ENCODE data around the gene NAGK.

NAGK gene

DNA sequence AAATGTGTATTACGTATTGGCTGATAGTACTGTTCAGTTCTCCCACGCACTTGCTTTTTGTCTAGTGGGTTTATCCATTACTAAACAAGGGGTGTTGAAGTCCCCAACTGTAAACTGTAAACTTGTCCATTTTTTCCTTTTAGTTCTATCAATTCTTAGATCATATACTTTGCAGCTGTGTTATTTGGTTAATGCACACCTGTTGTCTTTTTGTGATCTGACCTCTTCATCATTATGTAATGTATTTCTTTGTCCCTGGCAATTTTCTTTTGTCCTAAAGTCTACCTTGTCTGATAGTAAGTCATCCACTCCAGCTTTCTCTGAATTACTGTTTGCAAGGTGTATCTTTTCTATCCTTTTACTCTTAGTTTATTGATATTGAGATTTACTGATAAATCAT is 39.6 kb downstream of the NAGK start:
- no peak for DNase-seq (ENCODE audit: low spot score)

DNA sequence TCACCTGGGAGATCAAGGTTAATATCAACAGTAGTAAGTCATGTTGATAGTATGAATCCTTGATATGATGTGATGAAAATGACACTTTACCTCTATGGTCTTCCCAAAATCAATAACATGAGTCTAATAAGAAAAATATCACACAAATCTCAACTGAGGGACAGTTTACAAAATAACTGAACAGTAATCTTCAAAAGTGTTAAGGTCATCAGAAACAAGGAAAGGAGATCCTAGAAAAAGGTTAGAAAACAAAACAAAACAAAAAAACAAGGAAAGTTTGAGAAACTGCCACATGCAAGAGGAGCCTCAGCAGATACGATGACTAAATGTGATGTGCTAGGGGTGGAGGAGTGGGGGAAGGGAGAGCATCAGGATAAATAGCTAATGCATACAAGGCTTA is 45.4 kb downstream of the NAGK start:
- no peak for DNase-seq (ENCODE audit: low spot score)

DNA sequence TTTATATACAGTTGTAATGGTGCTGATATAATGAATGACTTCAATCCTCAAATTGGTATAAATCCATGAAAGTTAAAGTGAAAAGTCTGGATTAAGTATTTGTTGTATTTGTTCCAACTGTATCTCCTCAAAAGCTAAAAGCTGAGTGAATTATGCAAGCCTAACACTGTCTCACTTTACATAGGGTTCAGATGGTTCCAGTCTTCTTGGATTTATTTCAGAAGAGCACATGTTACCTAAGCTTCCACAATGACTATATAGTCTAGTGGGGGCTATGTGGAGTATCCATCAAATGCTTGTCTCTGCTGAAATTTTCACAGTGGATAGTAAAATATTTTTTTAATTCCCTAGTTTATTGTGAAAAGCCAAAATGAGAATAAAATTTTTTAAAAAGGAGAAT is 48.6 kb downstream of the NAGK start:
- DNase-seq (ENCODE audit: low spot score): no peak

DNA sequence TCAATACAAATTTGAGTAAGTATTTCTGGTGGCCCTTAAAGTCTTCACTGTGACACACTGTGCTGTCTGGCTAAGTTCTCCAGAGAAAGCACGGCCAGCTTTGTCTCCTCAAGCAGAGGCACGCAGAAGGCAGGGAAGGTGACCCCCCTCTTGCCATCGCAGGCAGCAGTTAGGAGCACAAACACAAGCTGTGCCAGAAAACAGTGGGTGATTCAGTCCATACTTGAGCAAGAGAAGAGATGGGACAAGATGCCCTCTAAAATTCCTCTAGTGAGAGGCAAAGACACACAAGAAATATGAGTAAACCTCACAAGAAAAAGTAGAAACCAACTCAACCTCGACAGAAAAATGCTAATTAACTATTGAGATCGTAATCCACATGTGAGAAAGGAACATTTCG is 51.7 kb downstream of the NAGK start:
- no peak for DNase-seq (ENCODE audit: low spot score)

DNA sequence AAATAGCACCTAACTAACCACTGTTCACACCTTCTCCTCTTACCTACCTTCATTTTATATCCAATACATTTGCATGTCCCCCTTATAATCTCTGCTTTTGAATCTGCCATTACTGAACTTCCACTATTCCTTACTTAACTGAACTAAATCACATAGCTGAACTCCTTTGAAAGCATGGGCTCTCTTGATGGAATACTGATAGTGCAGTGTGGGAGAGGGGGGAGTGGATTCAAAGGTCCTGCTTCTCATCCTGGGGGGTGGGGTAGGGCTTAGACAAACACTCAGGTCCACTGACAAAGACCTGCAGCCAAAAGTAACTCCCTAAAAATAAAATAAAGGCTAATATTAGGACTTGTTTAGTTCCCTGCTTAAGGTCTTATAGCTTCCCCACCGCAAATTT is 53.0 kb downstream of the NAGK start:
- no peak for DNase-seq (ENCODE audit: low spot score)

DNA sequence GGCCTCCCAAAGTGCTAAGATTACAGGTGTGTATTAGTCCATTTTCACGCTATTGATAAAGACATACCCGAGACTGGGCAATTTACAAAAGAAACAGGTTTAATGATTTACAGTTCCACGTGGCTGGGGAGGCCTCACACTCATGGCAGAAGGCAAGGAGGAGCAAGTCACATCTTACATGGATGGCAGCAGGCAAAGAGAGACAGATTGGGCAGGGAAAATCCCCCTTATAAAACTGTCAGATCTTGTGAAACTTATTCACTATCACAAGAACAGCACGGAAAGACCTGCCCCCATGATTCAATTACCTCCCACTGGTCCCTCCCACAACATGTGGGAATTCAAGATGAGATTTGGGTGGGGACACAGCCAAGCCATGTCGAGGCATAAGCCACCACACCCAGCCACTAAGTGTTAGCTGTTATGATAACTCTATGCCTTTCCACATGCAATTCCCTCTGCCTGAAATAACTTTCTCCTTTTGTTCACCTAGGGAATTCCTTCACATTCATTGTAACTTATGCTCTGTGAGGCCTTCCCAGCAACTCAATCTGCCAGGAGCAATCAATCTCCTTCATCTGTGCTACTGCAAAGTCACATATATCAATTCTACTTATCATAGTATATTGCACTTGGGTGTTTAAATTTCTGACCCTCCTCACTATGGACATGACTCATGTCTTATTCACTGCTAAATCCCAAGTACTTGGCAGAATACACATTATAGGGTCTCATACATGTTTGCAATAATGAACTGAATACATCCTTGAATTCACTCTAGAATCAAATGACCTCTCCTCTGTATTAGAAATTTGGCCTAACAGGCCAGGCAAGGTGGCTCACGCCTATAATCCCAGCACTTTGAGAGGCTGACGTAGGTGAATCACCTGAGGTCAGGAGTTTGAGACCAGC is 54.2 kb downstream of the NAGK start:
- DNase-seq (ENCODE audit: low spot score): no peak

DNA sequence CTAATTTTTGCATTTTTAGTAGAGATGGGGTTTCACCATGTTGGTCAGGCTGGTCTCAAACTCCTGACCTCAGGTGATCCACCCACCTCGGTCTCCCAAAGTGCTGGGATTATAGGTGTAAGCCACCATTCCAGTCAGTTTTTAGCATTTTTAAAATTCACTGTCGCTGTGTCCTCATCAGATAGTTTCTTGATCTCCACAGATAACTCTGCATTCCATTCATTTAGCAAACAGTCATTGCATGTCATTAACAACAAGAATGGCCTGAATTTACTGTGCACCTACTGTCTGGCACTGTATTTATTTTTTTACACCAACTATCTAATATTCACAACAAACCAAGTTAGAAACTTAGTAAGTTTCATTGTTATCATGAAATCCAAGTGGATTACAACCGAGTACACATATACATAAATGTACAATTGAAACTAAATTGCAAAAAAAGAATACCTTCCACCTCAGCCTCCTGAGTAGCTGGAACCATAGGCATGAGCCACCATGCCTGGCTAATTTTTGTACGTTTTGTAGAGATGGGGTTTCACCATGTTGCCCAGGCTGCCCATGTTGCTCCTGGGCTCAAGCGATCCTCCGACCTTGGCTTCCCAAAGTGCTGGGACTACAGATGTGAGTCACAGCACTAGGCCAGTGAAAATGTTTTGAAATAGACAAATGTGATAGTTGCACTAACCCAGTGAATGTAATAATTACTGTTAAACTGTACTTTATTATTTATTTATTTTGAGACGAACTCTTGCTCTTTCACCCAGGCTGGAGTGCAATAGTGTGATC is 57.3 kb downstream of the NAGK start:
- DNase-seq (ENCODE audit: low spot score): no peak

DNA sequence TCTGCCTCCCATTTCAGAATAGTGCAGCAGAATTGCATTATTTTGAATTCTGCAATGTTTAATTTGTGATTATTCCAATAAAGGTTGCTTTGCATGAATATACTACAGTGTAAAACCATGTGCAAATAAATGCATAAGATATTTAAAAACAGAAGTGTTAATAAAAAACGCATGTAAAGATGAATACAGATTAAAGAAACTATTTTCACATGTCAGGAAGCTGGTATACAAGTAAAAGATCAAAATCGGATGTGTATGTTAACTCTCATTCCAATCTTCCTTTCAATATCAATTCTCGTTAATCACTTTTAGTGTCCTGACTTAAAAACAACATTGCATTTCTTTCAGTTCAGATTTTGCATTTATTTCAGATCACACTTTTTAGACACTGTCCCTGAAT is 58.5 kb downstream of the NAGK start:
- DNase-seq (ENCODE audit: low spot score): no peak

Data from putamen (tissue), 1 donor.